ENCODE results near the gene ADGRF5.

DNA sequence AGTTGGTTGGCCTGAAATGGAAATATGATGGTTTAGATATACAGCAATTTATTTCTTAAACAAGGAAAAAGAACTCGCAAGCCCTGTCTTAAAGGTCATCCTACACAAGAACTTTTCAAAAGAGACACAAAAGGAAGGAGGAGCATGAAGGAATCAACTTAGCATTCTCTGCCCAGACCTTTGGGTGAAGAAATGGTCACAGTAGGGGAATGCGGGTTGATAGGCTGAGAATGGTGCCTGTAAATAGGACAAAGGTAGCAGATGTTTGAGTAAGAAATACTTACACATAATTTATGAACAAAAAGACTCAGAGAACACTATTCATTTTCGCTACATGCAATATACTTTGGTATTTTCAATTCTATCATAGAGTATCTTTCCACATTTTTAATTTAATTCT, 15.0 kb downstream of the ADGRF5 start:
- no peak for TF ChIP-seq EZH2phosphoT487 (IDR thresholded peaks at IDR 0.05; ENCODE audit: borderline replicate concordance, low read depth, low read length)
- TF ChIP-seq, protein P1, sequence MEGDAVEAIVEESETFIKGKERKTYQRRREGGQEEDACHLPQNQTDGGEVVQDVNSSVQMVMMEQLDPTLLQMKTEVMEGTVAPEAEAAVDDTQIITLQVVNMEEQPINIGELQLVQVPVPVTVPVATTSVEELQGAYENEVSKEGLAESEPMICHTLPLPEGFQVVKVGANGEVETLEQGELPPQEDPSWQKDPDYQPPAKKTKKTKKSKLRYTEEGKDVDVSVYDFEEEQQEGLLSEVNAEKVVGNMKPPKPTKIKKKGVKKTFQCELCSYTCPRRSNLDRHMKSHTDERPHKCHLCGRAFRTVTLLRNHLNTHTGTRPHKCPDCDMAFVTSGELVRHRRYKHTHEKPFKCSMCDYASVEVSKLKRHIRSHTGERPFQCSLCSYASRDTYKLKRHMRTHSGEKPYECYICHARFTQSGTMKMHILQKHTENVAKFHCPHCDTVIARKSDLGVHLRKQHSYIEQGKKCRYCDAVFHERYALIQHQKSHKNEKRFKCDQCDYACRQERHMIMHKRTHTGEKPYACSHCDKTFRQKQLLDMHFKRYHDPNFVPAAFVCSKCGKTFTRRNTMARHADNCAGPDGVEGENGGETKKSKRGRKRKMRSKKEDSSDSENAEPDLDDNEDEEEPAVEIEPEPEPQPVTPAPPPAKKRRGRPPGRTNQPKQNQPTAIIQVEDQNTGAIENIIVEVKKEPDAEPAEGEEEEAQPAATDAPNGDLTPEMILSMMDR (conservative IDR thresholded peaks at IDR 0.05; ENCODE audit: low read length), result no peak
